Measurements from ENCODE around the gene CNTNAP5. TPM values are rescaled to one million over a fixed set of nuclear protein-coding genes. Genes with fewer than 3 reads are reported as not detected.

Gene CNTNAP5
- total and polyA plus RNA-seq, 9 of the 15 experiments (the other 6 are each of a cell fraction or from before 2014, with no cell fraction given): not detected

DNA sequence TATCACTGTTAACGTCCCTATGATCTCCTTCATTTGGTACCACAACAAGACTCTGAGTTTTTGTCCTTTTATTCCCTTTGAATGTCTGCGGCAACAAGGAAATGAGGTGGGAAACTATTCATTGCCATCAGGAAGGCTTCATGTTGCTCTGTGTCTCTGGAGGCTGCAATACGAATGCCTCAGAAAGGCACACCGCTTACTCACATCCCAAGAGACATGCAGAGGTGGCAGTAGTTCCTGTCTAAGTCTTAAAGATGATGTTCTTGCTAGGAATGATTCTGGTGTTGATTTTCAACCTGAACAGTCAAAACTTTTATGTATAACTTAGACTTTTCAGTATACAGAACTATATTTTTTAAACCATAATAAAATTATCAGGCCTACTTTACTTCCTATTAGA is 24.0 kb downstream of the CNTNAP5 start:
- no peaks in the 10 kb centered on the region for H3K36me3 ChIP-seq (ENCODE audit: control insufficient read depth, insufficient read depth, low read length)
- H3K9me1 ChIP-seq (ENCODE audit: control insufficient read depth, insufficient read depth, low read length): no peaks in the 10 kb centered on the region
- no peaks in the 10 kb centered on the region for H3K27me3 ChIP-seq (ENCODE audit: control insufficient read depth in 2 of 2, insufficient read depth in 2 of 2, low read length in 2 of 2)
- FAIRE-seq: no peak
- H3K4me2 ChIP-seq (ENCODE audit: insufficient read depth, low read length): no peak overlapping the region
- H3K79me2 ChIP-seq (ENCODE audit: control insufficient read depth, insufficient read depth, low read length): no peaks in the 10 kb centered on the region
- intact Hi-C loops (cut with micrococcal nuclease) (no loop called here), in situ Hi-C loops (cut with MboI) (no loop called here)
- no peaks in the 10 kb centered on the region for H4K20me1 ChIP-seq (replicated peaks; ENCODE audit: control insufficient read depth, insufficient read depth, low read length)
- BruUV-seq (replicated peaks): no TSS peak
- POLR2A ChIA-PET: no interaction called here
- 2% methylated on average over 4 of the region's 4 CpGs for WGBS (ENCODE audit: insufficient coverage, low coverage, missing lambda C conversion rate)
- no peak overlapping the region for H3K27ac ChIP-seq (ENCODE audit: extremely low read depth, low read depth, low read length)
- H3K9ac ChIP-seq (ENCODE audit: insufficient read depth in 1 of 2, low read depth in 2 of 2, low read length in 2 of 2): no peak overlapping the region
- CTCF ChIA-PET (ENCODE audit: low intra/inter-chr PET ratio): no interaction called here
- H3K4me1 ChIP-seq (replicated peaks in 1 of 2; ENCODE audit: control insufficient read depth in 2 of 2, insufficient read depth in 2 of 2, low read length in 2 of 2): no peaks in the 10 kb centered on the region
- no peaks in the 10 kb centered on the region for H3K9me3 ChIP-seq (replicated peaks; ENCODE audit: control insufficient read depth, insufficient read depth, low read depth, low read length)
- H3K4me3 ChIP-seq: no peak overlapping the region
- H2AFZ ChIP-seq (ENCODE audit: low read depth, low read length): no peak overlapping the region
- ATAC-seq: no peak
- DNase-seq (ENCODE audit: extremely low read depth in 1 of 4, low spot score in 3 of 4): no peak
- TF ChIP-seq, protein P1, sequence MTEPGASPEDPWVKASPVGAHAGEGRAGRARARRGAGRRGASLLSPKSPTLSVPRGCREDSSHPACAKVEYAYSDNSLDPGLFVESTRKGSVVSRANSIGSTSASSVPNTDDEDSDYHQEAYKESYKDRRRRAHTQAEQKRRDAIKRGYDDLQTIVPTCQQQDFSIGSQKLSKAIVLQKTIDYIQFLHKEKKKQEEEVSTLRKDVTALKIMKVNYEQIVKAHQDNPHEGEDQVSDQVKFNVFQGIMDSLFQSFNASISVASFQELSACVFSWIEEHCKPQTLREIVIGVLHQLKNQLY (CRISPR knock-in tag; conservative IDR thresholded peaks at IDR 0.05): no peak
- TF ChIP-seq ZNF174 (CRISPR knock-in tag; IDR thresholded peaks at IDR 0.05) (no peak), MAFF (IDR thresholded peaks at IDR 0.05; ENCODE audit: low read length) (no peak), PURB (CRISPR knock-in tag; IDR thresholded peaks at IDR 0.05; ENCODE audit: low read depth) (no peak), RBM39 (optimal IDR thresholded peaks at IDR 0.05; ENCODE audit: low read depth, low read length) (no peak), NCOA2 (IDR thresholded peaks at IDR 0.05; ENCODE audit: partially characterized antibody in 2 of 2) (no peak), MEF2D (tag; conservative IDR thresholded peaks at IDR 0.05; ENCODE audit: low read depth) (no peak)
- TF ChIP-seq, protein P2, sequence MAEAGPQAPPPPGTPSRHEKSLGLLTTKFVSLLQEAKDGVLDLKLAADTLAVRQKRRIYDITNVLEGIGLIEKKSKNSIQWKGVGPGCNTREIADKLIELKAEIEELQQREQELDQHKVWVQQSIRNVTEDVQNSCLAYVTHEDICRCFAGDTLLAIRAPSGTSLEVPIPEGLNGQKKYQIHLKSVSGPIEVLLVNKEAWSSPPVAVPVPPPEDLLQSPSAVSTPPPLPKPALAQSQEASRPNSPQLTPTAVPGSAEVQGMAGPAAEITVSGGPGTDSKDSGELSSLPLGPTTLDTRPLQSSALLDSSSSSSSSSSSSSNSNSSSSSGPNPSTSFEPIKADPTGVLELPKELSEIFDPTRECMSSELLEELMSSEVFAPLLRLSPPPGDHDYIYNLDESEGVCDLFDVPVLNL (CRISPR knock-in tag; IDR thresholded peaks at IDR 0.05; ENCODE audit: low read depth): no peak
- TF ChIP-seq, protein P3, sequence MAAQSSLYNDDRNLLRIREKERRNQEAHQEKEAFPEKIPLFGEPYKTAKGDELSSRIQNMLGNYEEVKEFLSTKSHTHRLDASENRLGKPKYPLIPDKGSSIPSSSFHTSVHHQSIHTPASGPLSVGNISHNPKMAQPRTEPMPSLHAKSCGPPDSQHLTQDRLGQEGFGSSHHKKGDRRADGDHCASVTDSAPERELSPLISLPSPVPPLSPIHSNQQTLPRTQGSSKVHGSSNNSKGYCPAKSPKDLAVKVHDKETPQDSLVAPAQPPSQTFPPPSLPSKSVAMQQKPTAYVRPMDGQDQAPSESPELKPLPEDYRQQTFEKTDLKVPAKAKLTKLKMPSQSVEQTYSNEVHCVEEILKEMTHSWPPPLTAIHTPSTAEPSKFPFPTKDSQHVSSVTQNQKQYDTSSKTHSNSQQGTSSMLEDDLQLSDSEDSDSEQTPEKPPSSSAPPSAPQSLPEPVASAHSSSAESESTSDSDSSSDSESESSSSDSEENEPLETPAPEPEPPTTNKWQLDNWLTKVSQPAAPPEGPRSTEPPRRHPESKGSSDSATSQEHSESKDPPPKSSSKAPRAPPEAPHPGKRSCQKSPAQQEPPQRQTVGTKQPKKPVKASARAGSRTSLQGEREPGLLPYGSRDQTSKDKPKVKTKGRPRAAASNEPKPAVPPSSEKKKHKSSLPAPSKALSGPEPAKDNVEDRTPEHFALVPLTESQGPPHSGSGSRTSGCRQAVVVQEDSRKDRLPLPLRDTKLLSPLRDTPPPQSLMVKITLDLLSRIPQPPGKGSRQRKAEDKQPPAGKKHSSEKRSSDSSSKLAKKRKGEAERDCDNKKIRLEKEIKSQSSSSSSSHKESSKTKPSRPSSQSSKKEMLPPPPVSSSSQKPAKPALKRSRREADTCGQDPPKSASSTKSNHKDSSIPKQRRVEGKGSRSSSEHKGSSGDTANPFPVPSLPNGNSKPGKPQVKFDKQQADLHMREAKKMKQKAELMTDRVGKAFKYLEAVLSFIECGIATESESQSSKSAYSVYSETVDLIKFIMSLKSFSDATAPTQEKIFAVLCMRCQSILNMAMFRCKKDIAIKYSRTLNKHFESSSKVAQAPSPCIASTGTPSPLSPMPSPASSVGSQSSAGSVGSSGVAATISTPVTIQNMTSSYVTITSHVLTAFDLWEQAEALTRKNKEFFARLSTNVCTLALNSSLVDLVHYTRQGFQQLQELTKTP (IDR thresholded peaks at IDR 0.05; ENCODE audit: low read depth in 1 of 2, partially characterized antibody in 2 of 2): no peak
- TF ChIP-seq, protein P4, sequence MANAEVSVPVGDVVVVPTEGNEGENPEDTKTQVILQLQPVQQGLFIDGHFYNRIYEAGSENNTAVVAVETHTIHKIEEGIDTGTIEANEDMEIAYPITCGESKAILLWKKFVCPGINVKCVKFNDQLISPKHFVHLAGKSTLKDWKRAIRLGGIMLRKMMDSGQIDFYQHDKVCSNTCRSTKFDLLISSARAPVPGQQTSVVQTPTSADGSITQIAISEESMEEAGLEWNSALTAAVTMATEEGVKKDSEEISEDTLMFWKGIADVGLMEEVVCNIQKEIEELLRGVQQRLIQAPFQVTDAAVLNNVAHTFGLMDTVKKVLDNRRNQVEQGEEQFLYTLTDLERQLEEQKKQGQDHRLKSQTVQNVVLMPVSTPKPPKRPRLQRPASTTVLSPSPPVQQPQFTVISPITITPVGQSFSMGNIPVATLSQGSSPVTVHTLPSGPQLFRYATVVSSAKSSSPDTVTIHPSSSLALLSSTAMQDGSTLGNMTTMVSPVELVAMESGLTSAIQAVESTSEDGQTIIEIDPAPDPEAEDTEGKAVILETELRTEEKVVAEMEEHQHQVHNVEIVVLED (CRISPR knock-in tag; IDR thresholded peaks at IDR 0.05): no peak
- TF ChIP-seq, protein P5, sequence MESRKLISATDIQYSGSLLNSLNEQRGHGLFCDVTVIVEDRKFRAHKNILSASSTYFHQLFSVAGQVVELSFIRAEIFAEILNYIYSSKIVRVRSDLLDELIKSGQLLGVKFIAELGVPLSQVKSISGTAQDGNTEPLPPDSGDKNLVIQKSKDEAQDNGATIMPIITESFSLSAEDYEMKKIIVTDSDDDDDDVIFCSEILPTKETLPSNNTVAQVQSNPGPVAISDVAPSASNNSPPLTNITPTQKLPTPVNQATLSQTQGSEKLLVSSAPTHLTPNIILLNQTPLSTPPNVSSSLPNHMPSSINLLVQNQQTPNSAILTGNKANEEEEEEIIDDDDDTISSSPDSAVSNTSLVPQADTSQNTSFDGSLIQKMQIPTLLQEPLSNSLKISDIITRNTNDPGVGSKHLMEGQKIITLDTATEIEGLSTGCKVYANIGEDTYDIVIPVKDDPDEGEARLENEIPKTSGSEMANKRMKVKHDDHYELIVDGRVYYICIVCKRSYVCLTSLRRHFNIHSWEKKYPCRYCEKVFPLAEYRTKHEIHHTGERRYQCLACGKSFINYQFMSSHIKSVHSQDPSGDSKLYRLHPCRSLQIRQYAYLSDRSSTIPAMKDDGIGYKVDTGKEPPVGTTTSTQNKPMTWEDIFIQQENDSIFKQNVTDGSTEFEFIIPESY (CRISPR knock-in tag; IDR thresholded peaks at IDR 0.05): no peak

Measured in K562 (cell line).